IPS DF 4.7 (cell line): ENCODE measurements around the gene UGT1A6.
"Not testable (repeated sequence)": the region's sequence is repeated elsewhere in the genome, so short reads cannot be mapped to it uniquely, and the experiment has no call there.

Experiments used
- DNase-seq: peaks from one replicate; pipeline ENCODE4 v3.0.0-alpha.2; 2013; ENCODE audit warnings: low spot score; ENCODE audit errors: extremely low read depth

The UGT1A6 gene

DNA sequence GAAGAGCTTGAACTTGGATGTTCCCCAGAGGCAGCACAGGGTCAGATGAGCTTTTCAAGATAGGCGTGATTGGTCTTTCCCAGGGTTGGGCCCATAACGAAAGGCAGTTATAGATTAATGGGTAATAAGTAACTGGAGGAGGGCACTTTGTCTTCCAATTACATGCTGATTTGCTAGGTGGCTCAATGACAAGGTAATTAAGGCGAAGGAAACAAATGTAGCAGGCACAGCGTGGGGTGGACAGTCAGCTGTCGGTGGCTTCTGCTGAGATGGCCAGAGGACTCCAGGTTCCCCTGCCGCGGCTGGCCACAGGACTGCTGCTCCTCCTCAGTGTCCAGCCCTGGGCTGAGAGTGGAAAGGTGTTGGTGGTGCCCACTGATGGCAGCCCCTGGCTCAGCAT, 25.9 kb downstream of the UGT1A6 start, which contains the start of gene UGT1A4:
TSS of gene UGT1A4 (plus strand) at position 185 of the 400 bp plus-strand sequence. CDS start at position 270, 85 bp downstream.
- no peak for DNase-seq

DNA sequence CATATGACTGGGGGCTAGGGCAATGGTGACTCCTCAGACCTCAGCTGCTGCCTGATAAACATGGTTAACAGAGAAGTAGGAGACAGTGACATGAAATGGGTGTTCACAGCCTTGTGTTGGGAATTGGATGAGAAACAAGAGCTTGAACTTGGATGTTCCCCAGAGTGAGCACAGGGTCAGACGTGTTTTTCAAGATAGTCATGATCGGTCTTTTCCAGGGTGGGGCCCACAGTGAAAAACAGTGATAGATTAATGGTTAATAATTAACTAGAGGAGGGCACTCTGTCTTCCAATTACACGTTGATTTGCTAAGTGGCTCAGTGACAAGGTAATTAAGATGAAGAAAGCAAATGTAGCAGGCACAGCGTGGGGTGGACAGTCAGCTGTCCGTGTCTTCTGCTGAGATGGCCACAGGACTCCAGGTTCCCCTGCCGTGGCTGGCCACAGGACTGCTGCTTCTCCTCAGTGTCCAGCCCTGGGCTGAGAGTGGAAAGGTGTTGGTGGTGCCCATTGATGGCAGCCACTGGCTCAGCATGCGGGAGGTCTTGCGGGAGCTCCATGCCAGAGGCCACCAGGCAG, 36.1 kb downstream of the UGT1A6 start, which contains the start of gene UGT1A3:
TSS of gene UGT1A3 (plus strand) at position 320 of the 579 bp plus-strand sequence. CDS start at position 405, 85 bp downstream.
- no peak for DNase-seq

DNA sequence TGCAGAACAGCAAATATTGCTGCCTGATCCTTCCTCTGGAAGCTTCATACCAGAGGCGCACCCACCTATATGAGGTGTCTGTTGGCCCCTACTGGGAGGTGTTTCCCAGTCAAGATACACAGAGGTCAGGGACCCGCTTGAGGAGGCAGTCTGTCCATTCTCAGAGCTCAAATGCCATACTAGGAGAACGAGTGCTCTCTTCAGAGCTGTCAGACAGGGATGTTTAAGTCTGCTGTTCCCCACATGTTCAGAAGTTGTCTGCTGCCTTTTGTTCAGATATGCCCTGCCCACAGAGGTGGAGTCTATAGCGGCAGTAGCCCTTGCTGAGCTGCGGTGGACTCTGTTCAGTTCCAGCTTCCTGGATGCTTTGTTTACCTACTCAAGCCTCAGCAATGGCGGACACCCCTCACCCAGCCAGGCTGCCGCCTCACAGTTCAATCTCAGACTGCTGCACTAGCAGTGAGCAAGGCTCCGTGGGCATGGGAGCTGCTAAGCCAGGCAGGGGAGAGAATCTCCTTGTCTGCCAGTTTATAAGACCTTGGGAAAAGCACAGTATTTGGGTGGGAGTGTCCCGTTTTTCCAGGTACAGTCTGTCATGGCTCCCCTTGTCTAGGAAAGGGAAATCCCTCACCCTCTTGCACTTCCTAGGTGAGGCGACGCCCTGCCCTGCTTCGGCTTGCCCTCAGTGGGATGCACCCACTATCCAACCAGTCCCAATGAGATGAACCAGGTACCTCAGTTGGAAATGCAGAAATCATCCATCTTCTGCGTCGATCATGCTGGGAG, 44.4 kb downstream of the UGT1A6 start:
- DNase-seq = not testable (repeated sequence)

DNA sequence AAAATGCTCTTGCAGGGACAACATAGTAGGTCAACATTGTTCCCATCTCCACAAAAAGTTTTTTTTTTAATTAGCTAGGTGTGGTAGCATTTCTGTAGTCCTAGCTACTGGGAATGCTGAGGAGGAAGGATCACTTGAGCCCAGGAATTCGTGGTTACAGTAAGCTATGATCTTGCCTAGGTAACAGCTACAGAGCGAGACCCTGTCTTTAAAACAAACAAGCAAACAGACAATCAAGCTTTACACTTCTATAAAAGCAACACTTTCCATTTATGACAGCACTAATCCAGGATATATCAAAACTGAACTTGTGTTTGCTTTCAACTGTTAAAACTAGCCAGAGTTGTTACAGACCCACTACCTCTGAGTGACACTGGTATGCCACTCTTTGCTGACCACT, 48.2 kb downstream of the UGT1A6 start:
- DNase-seq = no peak

DNA sequence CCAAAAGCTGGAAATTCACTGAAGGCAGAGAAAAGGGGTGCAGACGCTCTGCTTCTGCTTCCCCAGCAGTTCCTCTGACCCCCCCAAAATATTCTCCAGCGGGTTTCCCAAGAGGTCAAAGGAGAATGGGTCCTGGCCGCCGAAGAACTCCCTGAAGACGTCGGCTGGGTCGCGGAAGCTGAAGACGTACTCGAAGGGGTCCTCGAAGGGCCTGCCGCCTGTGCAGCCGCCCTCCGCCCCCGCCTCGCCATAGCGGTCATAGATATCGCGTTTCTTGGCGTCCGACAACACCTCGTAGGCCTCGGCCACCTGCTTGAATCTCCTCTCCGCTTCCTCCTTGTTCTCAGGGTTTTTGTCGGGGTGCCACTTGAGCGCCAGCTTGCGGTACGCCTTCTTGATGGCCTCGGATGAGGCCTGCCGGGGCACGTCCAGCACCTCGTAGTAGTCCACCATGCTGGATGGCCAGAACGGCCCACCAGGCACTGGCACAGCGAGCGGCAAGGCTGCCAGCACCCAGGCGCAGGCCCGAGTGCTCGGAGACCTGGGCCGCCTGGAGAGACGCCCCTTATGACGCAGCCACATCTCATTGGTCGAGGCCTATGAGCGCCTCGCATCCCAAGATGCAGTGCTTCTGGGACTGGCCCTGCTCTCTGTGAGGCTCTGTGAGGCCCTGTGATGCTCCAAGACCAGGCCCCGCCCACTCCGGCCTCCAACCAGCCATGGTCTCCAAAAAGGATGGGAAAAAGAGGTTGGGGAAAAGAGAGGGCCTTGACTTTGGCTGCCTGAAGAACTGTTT, 51.0 kb downstream of the UGT1A6 start:
- no peak for DNase-seq

- DNase-seq = no peak
Measured at GRCh38 chr2:233745073-233745755, 52.5 kb downstream of the UGT1A6 start.

- not testable (repeated sequence) for DNase-seq
Measured at GRCh38 chr2:233745838-233746237, 53.1 kb downstream of the UGT1A6 start.

- no peak for DNase-seq
Measured at GRCh38 chr2:233746475-233747282, 54.0 kb downstream of the UGT1A6 start.

DNA sequence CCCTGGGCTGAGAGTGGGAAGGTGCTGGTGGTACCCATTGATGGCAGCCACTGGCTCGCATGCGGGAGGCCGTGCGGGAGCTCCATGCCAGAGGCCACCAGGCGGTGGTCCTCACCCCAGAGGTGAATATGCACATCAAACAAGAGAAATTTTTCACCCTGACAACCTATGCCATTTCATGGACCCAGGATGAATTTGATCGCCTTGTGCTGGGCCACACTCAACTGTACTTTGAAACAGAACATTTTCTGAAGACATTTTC, 54.5 kb downstream of the UGT1A6 start:
- no peak for DNase-seq

- not testable (repeated sequence) for DNase-seq
Measured at GRCh38 chr2:233750689-233751088, 58.0 kb downstream of the UGT1A6 start.

GRCh38 chr2:233751212-233752009, 58.7 kb downstream of the UGT1A6 start:
- DNase-seq = not testable (repeated sequence)

DNA sequence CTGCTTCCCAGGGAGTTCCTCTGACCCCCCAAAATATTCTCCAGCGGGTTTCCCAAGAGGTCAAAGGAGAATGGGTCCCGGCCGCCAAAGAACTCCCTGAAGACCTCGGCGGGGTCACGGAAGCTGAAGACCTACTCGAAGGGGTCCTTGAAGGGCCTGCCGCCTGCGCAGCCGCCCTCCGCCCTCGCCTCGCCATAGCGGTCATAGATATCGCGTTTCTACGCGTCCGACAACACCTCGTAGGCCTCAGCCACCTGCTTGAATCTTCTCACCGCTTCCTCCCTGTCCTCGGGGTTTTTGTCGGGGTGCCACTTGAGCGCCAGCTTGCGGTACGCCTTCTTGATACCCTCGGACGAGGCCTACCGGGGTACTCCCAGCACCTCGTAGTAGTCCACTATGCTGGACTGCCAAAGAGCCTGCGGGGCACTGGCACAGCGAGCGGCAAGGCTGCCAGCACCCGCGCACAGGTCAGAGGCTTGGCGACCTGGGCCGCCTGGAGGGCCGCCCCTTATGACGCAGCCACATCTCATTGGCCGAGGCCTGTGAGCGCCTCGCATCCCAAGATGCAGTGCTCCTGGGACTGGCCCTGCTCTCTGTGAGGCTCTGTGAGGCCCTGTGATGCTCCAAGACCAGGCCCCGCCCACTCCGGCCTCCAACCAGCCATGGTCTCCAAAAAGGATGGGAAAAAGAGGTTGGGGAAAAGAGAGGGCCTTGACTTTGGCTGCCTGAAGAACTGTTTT, 62.4 kb downstream of the UGT1A6 start:
- no peak for DNase-seq

DNA sequence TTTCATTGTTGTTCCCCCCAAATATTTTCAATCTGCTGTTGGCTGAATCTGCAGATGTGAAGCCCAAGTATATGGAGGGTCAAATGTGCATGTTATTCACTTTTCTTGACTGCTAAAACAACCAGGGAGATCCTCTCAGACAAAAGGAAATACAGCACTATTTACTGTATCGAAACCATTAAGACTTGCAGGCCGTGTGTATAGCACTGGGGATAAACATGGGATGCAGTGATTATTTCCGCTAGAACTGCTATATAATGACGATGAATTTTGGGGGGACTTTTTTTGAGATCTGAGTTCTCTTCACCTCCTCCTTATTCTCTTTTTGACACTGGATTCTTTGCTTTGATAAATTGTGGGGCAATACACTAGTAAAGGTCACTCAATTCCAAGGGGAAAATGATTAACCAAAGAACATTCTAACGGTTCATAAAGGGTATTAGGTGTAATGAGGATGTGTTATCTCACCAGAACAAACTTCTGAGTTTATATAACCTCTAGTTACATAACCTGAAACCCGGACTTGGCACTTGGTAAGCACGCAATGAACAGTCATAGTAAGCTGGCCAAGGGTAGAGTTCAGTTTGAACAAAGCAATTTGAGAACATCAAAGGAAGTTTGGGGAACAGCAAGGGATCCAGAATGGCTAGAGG, 63.9 kb downstream of the UGT1A6 start:
- DNase-seq = no peak

GRCh38 chr2:233758141-233758540, 65.5 kb downstream of the UGT1A6 start:
- no peak for DNase-seq

DNA sequence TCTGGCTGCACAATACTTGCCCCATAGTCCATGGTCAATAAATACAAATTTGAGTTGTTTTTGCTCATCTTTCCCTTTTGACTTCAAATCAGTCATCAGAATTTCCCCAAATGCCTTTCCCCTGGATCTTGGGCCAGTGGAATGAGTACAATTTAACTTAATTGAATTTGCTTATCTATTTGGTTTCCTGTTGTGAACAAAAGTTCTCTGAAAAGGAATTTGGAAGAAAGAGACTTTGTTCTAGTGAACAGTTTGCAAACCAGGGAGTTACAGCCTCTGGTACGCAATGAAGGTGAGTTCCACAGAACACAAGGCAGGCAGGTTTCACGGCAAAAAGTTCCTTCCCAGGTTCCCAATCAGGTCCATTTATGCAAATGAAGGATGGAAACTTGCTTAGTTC, 66.2 kb downstream of the UGT1A6 start:
- DNase-seq = no peak

DNA sequence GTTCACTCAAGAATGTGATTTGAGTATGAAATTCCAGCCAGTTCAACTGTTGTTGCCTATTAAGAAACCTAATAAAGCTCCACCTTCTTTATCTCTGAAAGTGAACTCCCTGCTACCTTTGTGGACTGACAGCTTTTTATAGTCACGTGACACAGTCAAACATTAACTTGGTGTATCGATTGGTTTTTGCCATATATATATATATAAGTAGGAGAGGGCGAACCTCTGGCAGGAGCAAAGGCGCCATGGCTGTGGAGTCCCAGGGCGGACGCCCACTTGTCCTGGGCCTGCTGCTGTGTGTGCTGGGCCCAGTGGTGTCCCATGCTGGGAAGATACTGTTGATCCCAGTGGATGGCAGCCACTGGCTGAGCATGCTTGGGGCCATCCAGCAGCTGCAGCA, 67.4 kb downstream of the UGT1A6 start, which contains the start of gene UGT1A1:
TSS of gene UGT1A1 (plus strand) at position 228 of the 400 bp plus-strand sequence. CDS start at position 246, 18 bp downstream.
- no peak for DNase-seq

- DNase-seq = no peak
Measured at GRCh38 chr2:233761040-233761769, 68.5 kb downstream of the UGT1A6 start.

DNA sequence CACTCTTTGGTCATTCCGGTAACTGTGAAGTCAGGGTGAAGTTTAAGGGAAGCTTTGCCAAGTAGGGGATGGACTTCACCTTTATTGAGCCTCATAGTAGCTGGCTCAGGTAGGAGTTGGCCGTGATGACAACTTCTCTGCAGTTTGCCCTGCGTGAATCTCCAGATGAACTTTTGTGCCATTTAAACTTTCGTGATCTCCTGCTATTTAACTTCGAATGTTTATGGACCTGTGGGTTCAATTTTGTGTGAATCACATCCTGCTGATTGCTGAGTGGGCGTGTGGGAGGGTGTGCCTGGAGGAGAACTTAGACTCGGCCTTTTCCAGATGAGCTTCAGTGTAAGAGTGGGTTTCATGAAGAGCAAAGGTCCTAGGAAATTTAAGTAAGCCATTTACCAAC, 71.6 kb downstream of the UGT1A6 start:
- no peak for DNase-seq
